Caco-2 (cell line): ENCODE data around the gene PSMD9. TPM values are rescaled to one million over a fixed set of nuclear protein-coding genes. Genes with fewer than 3 reads are reported as not detected.

Experiments
- BruUV-seq: library from RNA; stranded (reverse); fragments of 400-500 nt; replicated peaks from 2 replicates; lab custom pipeline; 2021; lab: Mats Ljungman, UMichigan
- CTCF ChIA-PET: fragments of 300-600 bp; sonication (Branson Sonifier 250); formaldehyde crosslinking; loops from one replicate; lab custom pipeline; 2022; ENCODE audit warnings: antibody characterized with exemption; lab: Charles Lee
- POLR2A ChIA-PET: fragments of 300-600 bp; sonication (Branson Sonifier 250); formaldehyde crosslinking; loops from one replicate; lab custom pipeline; 2022; ENCODE audit warnings: antibody characterized with exemption; lab: Charles Lee
- DNase-seq, 2 experiments: peaks; one replicate each; pipeline versions ENCODE4 v3.0.0 to v3.0.0-alpha.2; 2020 to 2022
- H3K27me3 ChIP-seq: replicated peaks from 2 replicates; pipeline ENCODE4 v1.6.0; 2011; ENCODE audit warnings: low read length; ENCODE audit not compliant: control insufficient read depth, insufficient read depth
- H3K36me3 ChIP-seq: 2 replicates; pipeline ENCODE4 v1.5.1; 2011; ENCODE audit warnings: low read length; ENCODE audit not compliant: control insufficient read depth, insufficient read depth
- H3K4me1 ChIP-seq: fragments of 250-450 bp; sonication (Bioruptor Pico); 2 replicates; pipeline ENCODE4 v1.5.1; 2020; ENCODE audit warnings: mild to moderate bottlenecking
- H3K4me3 ChIP-seq: 2 replicates; pipeline ENCODE4 v1.5.1; 2011; ENCODE audit warnings: low read depth, mild to moderate bottlenecking, control low read depth, low read length
- H3K9me3 ChIP-seq: fragments of 250-450 bp; sonication (Bioruptor Pico); 2 replicates; pipeline ENCODE4 v1.5.1; 2020; ENCODE audit warnings: mild to moderate bottlenecking, moderate library complexity
- H3K27ac Mint-ChIP-seq: one replicate; pipeline ENCODE4 v1.8.0; 2022; ENCODE audit warnings: mixed read lengths; ENCODE audit not compliant: unreplicated experiment
- H3K27me3 Mint-ChIP-seq: one replicate; pipeline ENCODE4 v1.8.0; 2022; ENCODE audit warnings: mixed read lengths; ENCODE audit not compliant: insufficient read depth, unreplicated experiment
- H3K36me3 Mint-ChIP-seq: one replicate; pipeline ENCODE4 v1.8.0; 2022; ENCODE audit warnings: mild to moderate bottlenecking, mixed read lengths; ENCODE audit not compliant: insufficient read depth, unreplicated experiment
- H3K4me1 Mint-ChIP-seq: one replicate; pipeline ENCODE4 v1.8.0; 2022; ENCODE audit warnings: low read depth, mixed read lengths; ENCODE audit not compliant: unreplicated experiment
- H3K4me3 Mint-ChIP-seq: one replicate; pipeline ENCODE4 v1.8.0; 2022; ENCODE audit warnings: mild to moderate bottlenecking, moderate library complexity, mixed read lengths; ENCODE audit not compliant: unreplicated experiment
- H3K9me3 Mint-ChIP-seq: one replicate; pipeline ENCODE4 v1.8.0; 2022; ENCODE audit warnings: mixed read lengths; ENCODE audit not compliant: unreplicated experiment
- intact Hi-C: fragments of 100-400 bp; cut with micrococcal nuclease; formaldehyde crosslinking; loops from one replicate; pipeline ENCODE4 v1.10.0; 2022; ENCODE audit not compliant: unreplicated experiment
- total RNA-seq: library from RNA; stranded (reverse); gene quantifications from 2 replicates; pipeline ENCODE4 v1.2.3, GENCODE V29; 2022
- TF ChIP-seq, protein P1 (sequence below), 2 experiments: fragments of 200-600 bp in 1 of 2; IDR thresholded peaks; 1 replicate in 1 of 2; 2 replicates in 1 of 2; pipeline versions ENCODE4 v1.5.1 to v1.8.0; 2011 to 2022; ENCODE audit warnings: antibody characterized with exemption in 1 of 2, control low read depth in 1 of 2, inconsistent platforms in 1 of 2, low read depth in 1 of 2, low read length in 1 of 2, mild to moderate bottlenecking in 1 of 2, moderate library complexity in 1 of 2; ENCODE audit not compliant: insufficient read depth in 1 of 2, severe bottlenecking in 1 of 2, unreplicated experiment in 1 of 2

The PSMD9 gene
- total RNA-seq, 1 experiment from 2014 or later, result 53.0 TPM

DNA sequence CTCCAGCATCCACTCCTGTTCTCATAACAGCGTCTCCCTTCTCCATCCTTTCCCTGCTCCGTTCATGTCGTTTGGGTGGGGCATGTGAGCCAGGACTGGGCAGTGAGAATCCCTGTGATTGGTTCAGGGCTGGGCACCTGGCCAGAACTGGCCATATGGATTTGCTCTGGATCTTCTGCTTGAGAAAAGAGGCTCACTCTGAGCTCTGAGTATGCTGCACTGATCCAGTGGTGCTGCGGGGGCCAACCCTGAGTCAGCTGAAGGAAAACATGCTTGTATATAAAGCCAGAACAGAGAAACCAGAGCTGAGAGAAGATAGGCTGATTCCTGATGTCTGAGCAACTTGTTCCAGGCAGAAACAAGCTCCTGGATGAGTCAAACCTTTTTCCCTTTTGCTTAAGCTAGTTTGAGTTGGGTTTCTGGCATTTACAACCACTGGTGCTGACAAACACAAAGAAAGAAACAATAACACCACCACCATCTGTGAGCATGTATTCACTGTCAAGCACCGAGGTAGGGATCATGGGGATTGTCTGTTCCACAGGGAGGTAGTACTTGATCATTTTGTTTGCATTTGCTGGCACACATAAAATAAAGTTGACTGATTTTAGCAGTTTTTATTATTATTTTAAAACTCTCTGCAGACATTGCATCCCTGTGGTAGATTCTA is 15.9 kb upstream of the PSMD9 start:
- no peaks in the 10 kb centered on the region for H3K9me3 ChIP-seq
- no peaks in the 10 kb centered on the region for H3K4me1 ChIP-seq
- H3K27me3 ChIP-seq, result no peaks in the 10 kb centered on the region
- no peaks in the 10 kb centered on the region for H3K36me3 Mint-ChIP-seq
- H3K4me3 Mint-ChIP-seq, result no peak overlapping the region
- intact Hi-C loops, result no loop called here
- no peaks in the 10 kb centered on the region for H3K36me3 ChIP-seq
- ChIA-PET POLR2A (no interaction called here), CTCF (no interaction called here)
- no peak for DNase-seq
- H3K4me1 Mint-ChIP-seq, result no peaks in the 10 kb centered on the region
- H3K27ac Mint-ChIP-seq, result no peak overlapping the region
- no peaks in the 10 kb centered on the region for H3K9me3 Mint-ChIP-seq
- no peak overlapping the region for H3K4me3 ChIP-seq
- TF ChIP-seq, protein P1, sequence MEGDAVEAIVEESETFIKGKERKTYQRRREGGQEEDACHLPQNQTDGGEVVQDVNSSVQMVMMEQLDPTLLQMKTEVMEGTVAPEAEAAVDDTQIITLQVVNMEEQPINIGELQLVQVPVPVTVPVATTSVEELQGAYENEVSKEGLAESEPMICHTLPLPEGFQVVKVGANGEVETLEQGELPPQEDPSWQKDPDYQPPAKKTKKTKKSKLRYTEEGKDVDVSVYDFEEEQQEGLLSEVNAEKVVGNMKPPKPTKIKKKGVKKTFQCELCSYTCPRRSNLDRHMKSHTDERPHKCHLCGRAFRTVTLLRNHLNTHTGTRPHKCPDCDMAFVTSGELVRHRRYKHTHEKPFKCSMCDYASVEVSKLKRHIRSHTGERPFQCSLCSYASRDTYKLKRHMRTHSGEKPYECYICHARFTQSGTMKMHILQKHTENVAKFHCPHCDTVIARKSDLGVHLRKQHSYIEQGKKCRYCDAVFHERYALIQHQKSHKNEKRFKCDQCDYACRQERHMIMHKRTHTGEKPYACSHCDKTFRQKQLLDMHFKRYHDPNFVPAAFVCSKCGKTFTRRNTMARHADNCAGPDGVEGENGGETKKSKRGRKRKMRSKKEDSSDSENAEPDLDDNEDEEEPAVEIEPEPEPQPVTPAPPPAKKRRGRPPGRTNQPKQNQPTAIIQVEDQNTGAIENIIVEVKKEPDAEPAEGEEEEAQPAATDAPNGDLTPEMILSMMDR (IDR thresholded peaks at IDR 0.05; ENCODE audit: insufficient read depth in 1 of 2, low read depth in 1 of 2, low read length in 1 of 2, severe bottlenecking in 1 of 2, unreplicated experiment in 1 of 2), result no peak
- no peaks in the 10 kb centered on the region for H3K27me3 Mint-ChIP-seq
- no TSS peak for BruUV-seq

DNA sequence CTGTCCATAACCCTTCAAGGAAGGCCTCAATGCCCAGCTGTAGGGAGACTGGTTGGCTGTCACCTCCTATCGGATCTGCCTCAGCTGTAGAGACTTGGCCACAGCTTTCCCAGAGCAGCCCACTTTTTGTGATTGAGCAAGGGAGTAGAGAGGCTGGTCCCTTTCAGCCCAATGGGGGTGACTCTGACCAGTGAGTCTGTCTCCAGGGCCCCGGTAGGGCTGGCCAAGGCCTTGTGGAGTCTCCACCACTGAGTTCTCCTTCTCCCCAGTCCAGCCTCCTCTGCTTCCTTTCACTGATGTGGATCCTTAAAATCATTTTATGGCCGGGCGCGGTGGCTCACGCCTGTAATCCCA is 15.4 kb upstream of the PSMD9 start:
- DNase-seq, result no peak
- Mint-ChIP-seq H3K4me3 (no peak overlapping the region), H3K36me3 (no peaks in the 10 kb centered on the region), H3K27me3 (no peaks in the 10 kb centered on the region), H3K9me3 (no peaks in the 10 kb centered on the region), H3K4me1 (no peaks in the 10 kb centered on the region), H3K27ac (no peak overlapping the region)
- ChIA-PET POLR2A (no interaction called here), CTCF (no interaction called here)
- Histone ChIP-seq H3K4me3 (no peak overlapping the region), H3K27me3 (no peaks in the 10 kb centered on the region), H3K4me1 (no peaks in the 10 kb centered on the region; the same call in 1 of the 2 replicates), H3K36me3 (no peaks in the 10 kb centered on the region), H3K9me3 (no peaks in the 10 kb centered on the region)
- BruUV-seq, result no TSS peak
- TF ChIP-seq, protein P1 (IDR thresholded peaks at IDR 0.05; ENCODE audit: insufficient read depth in 1 of 2, low read depth in 1 of 2, low read length in 1 of 2, severe bottlenecking in 1 of 2, unreplicated experiment in 1 of 2), result no peak
- intact Hi-C loops, result no loop called here

DNA sequence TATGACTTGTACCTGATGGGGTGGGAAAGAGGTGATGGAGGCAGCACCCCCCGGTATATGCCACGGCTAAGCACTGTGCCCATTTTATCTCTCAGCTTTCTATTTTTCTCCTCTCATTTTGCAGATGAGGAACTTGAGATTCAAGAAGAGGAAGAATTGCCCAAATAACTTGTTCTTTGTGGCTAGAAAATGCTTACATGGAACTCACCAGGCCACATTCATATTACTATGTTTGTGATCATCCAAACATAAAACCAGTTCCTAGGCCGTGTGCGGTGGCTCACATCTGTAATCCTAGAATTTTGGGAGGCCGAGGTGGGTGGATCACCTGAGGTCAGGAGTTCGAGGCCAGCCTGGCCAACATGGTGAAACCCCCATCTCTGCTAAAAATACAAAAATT is 14.5 kb upstream of the PSMD9 start:
- intact Hi-C loops, result no loop called here
- Histone ChIP-seq H3K4me3 (no peak overlapping the region), H3K36me3 (no peaks in the 10 kb centered on the region), H3K27me3 (no peaks in the 10 kb centered on the region), H3K9me3 (no peaks in the 10 kb centered on the region), H3K4me1 (no peaks in the 10 kb centered on the region; the same call in 1 of the 2 replicates)
- ChIA-PET POLR2A (no interaction called here), CTCF (no interaction called here)
- DNase-seq, result no peak
- Mint-ChIP-seq H3K4me3 (no peak overlapping the region), H3K36me3 (no peaks in the 10 kb centered on the region), H3K27me3 (no peaks in the 10 kb centered on the region), H3K27ac (no peak overlapping the region), H3K4me1 (no peaks in the 10 kb centered on the region), H3K9me3 (no peaks in the 10 kb centered on the region)
- no TSS peak for BruUV-seq
- TF ChIP-seq, protein P1 (IDR thresholded peaks at IDR 0.05; ENCODE audit: insufficient read depth in 1 of 2, low read depth in 1 of 2, low read length in 1 of 2, severe bottlenecking in 1 of 2, unreplicated experiment in 1 of 2), result no peak
